Glomerular endothelial cell (primary cell): Measurements from ENCODE around the gene TP53I11. TPM values are rescaled to one million over a fixed set of nuclear protein-coding genes. Genes with fewer than 3 reads are reported as not detected.

ENCODE experiments used
- DNase-seq: peaks from one replicate; pipeline ENCODE4 v3.0.0-alpha.2; 2011; ENCODE audit warnings: low read depth, low spot score; ENCODE audit errors: extremely low read depth
- total RNA-seq: library from RNA; depleted of rRNA; stranded (reverse); fragments of >200 nt; gene quantifications from 2 replicates; pipeline ENCODE4 v1.2.3, GENCODE V29; 2015

The TP53I11 gene
- total RNA-seq, 1 donor from 2014 or later, result 296 TPM

GRCh38 chr11:44979543-44980399 is 29.1 kb upstream of the TP53I11 start:
- no peak for DNase-seq

- no peak for DNase-seq
Observed at GRCh38 chr11:44978961-44979331, 28.3 kb upstream of the TP53I11 start.

- DNase-seq, result no peak
Observed at GRCh38 chr11:44978274-44978960, 27.7 kb upstream of the TP53I11 start.

GRCh38 chr11:44977493-44977984 is 26.9 kb upstream of the TP53I11 start:
- no peak for DNase-seq

- DNase-seq, result no peak
Observed at GRCh38 chr11:44976576-44976975, 25.9 kb upstream of the TP53I11 start.

GRCh38 chr11:44974402-44975000 is 23.8 kb upstream of the TP53I11 start:
- DNase-seq, result no peak

GRCh38 chr11:44973632-44974401 is 23.1 kb upstream of the TP53I11 start:
- no peak for DNase-seq

- DNase-seq, result no peak
Observed at GRCh38 chr11:44972746-44973435, 22.2 kb upstream of the TP53I11 start.

GRCh38 chr11:44971185-44971584 is 20.5 kb upstream of the TP53I11 start:
- no peak for DNase-seq

GRCh38 chr11:44970293-44970692 is 19.6 kb upstream of the TP53I11 start:
- no peak for DNase-seq

- no peak for DNase-seq
Observed at GRCh38 chr11:44969651-44970252, 19.1 kb upstream of the TP53I11 start.

- DNase-seq, result no peak
Observed at GRCh38 chr11:44968510-44968909, 17.8 kb upstream of the TP53I11 start.

GRCh38 chr11:44967930-44968496 is 17.3 kb upstream of the TP53I11 start:
- no peak for DNase-seq

- no peak for DNase-seq
Observed at GRCh38 chr11:44966694-44967093, 16.0 kb upstream of the TP53I11 start.

GRCh38 chr11:44964526-44965209 is 14.0 kb upstream of the TP53I11 start:
- DNase-seq, result no peak

GRCh38 chr11:44963948-44964347 is 13.3 kb upstream of the TP53I11 start:
- DNase-seq, result no peak

GRCh38 chr11:44963136-44963535 is 12.5 kb upstream of the TP53I11 start:
- DNase-seq, result no peak

- no peak for DNase-seq
Observed at GRCh38 chr11:44962464-44962863, 11.8 kb upstream of the TP53I11 start.
